Esophagus squamous epithelium (tissue), 5 donors: Measurements from ENCODE around the gene CIBAR2. TPM values are rescaled to one million over a fixed set of nuclear protein-coding genes. Genes with fewer than 3 reads are reported as not detected.
"Not testable (repeated sequence)": the region's sequence is repeated elsewhere in the genome, so short reads cannot be mapped to it uniquely, and the experiment has no call there.

ENCODE experiments used
- DNase-seq: peaks from one replicate; lab custom pipeline; 2025; lab: John Stamatoyannopoulos, UW
- H3K27ac ChIP-seq, 4 donors: fragments of 200-600 bp; sonication (generic); one replicate each; pipeline ENCODE4 v1.5.1; 2016 to 2019; ENCODE audit warnings: mild to moderate bottlenecking in 1 of 4
- H3K27me3 ChIP-seq, 4 donors: fragments of 200-600 bp; sonication (generic); 1 replicate in 3 of 4; 2 replicates in 1 of 4; pipeline versions ENCODE4 v1.5.1 to v1.6.0; 2017 to 2021; ENCODE audit warnings: antibody characterized with exemption in 1 of 4
- H3K36me3 ChIP-seq, 3 donors: fragments of 200-600 bp; sonication (generic); one replicate each; pipeline ENCODE4 v1.5.1; 2016 to 2019
- H3K4me1 ChIP-seq, 3 donors: fragments of 200-600 bp; sonication (generic); one replicate each; pipeline ENCODE4 v1.5.1; 2017 to 2019
- H3K4me3 ChIP-seq, 4 donors: fragments of 200-600 bp; sonication (generic); 1 replicate in 3 of 4; 2 replicates in 1 of 4; pipeline ENCODE4 v1.5.1; 2016 to 2019; ENCODE audit warnings: mild to moderate bottlenecking in 2 of 4, moderate library complexity in 1 of 4
- H3K9me3 ChIP-seq, 3 donors: fragments of 200-600 bp; sonication (generic); one replicate each; pipeline ENCODE4 v1.5.1; 2016 to 2019
- CTCF ChIP-seq, 6 experiments: fragments of 450-650 bp in 4 of 6; fragments of 200-600 bp in 2 of 6; sonication (generic) in 2 of 6; IDR thresholded peaks; one replicate each; pipeline ENCODE4 v1.5.1; 2016 to 2019; ENCODE audit warnings: antibody characterized with exemption in 6 of 6, mild to moderate bottlenecking in 4 of 6, moderate library complexity in 4 of 6
- POLR2A ChIP-seq, 4 donors: fragments of 450-650 bp; IDR thresholded peaks; one replicate each; pipeline ENCODE4 v1.6.1; 2017; ENCODE audit warnings: antibody characterized with exemption in 4 of 4, mild to moderate bottlenecking in 4 of 4, moderate library complexity in 3 of 4
- WGBS, 2 donors: methylation state at CpG; one replicate each; pipeline ENCODE4 v1.1.5; 2018; 5-methylcytosine and 5-hydroxymethylcytosine counted together
- intact Hi-C: fragments of 100-400 bp; cut with DNase I; formaldehyde crosslinking; loops from one replicate; pipeline ENCODE4 v1.15.0; 2022
- total RNA-seq, 4 donors: library from RNA; depleted of rRNA; stranded (reverse); fragments of >200 nt; gene quantifications; one replicate each; pipeline ENCODE4 v1.1.0, GENCODE V29; 2016
- donor health status: DM: yes; HTN: yes; CAD: no.

CIBAR2 gene
- total RNA-seq, 4 donors from 2014 or later: not detected

- 67 to 82% methylated on average over 10 to 14 of the region's 16 CpGs for WGBS, 2 donors
- Histone ChIP-seq H3K9me3 (no peaks in the 10 kb centered on the region), H3K36me3 (no peaks in the 10 kb centered on the region), H3K4me3 (no peak overlapping the region), H3K4me1 (peaks cover 14 to 57% (median 30%) of the 10 kb centered on the region in 3 donors), H3K27me3 (peaks cover 0 to 17% (median 0%) of the 10 kb centered on the region in 4 donors), H3K27ac (peak overlapping the region in 1 of 4 donors; percentile 18)
- TF ChIP-seq CTCF (IDR thresholded peaks at IDR 0.05): no peak
- TF ChIP-seq POLR2A (IDR thresholded peaks at IDR 0.05): no peak
- DNase-seq: no peak
- intact Hi-C loops: no loop called here
Measured at GRCh38 chr16:85125570-85126393, 13.5 kb upstream of the CIBAR2 start.

GRCh38 chr16:85124636-85125346, 12.5 kb upstream of the CIBAR2 start:
- peaks cover 0 to 17% (median 0%) of the 10 kb centered on the region in 4 donors for H3K27me3 ChIP-seq
- peaks cover 8 to 47% (median 21%) of the 10 kb centered on the region in 3 donors for H3K4me1 ChIP-seq
- WGBS, 2 donors: 85 to 86% methylated on average over 10 to 11 of the region's 11 CpGs
- H3K27ac ChIP-seq: peak overlapping the region in 2 of 4 donors; percentile 71
- TF ChIP-seq CTCF (IDR thresholded peaks at IDR 0.05): no peak
- TF ChIP-seq POLR2A (IDR thresholded peaks at IDR 0.05): no peak
- no peak for DNase-seq
- H3K36me3 ChIP-seq: no peaks in the 10 kb centered on the region
- H3K9me3 ChIP-seq: no peaks in the 10 kb centered on the region
- H3K4me3 ChIP-seq: no peak overlapping the region
- intact Hi-C loops: no loop called here

GRCh38 chr16:85123891-85124635, 11.8 kb upstream of the CIBAR2 start:
- TF ChIP-seq POLR2A (IDR thresholded peaks at IDR 0.05) (no peak), CTCF (IDR thresholded peaks at IDR 0.05) (no peak)
- Histone ChIP-seq H3K4me3 (no peak overlapping the region), H3K4me1 (peaks cover 8 to 39% (median 18%) of the 10 kb centered on the region in 3 donors), H3K27me3 (peaks cover 0 to 17% (median 0%) of the 10 kb centered on the region in 4 donors), H3K36me3 (no peaks in the 10 kb centered on the region), H3K27ac (peak overlapping the region; percentile 34 to 71 (median 55)), H3K9me3 (no peaks in the 10 kb centered on the region)
- 39 to 56% methylated on average over 6 to 8 of the region's 34 CpGs for WGBS, 2 donors
- DNase-seq: no peak
- intact Hi-C loops: no loop called here

GRCh38 chr16:85123441-85123840, 11.2 kb upstream of the CIBAR2 start:
- H3K9me3 ChIP-seq, H3K4me3 ChIP-seq, DNase-seq, intact Hi-C loops, H3K36me3 ChIP-seq: not testable (repeated sequence)
- Histone ChIP-seq H3K27me3 (peaks cover 0 to 17% (median 0%) of the 10 kb centered on the region in 4 donors), H3K4me1 (peaks cover 8 to 38% (median 18%) of the 10 kb centered on the region in 3 donors), H3K27ac (peak overlapping the region in 3 of 4 donors; percentile 39 to 71 (median 71))
- WGBS, 2 donors: 85 to 97% methylated on average over 6 of the region's 6 CpGs

- 67 to 82% methylated on average over 1 to 4 of the region's 4 CpGs for WGBS, 2 donors
Measured at GRCh38 chr16:85120006-85120340, 7.7 kb upstream of the CIBAR2 start.

More at GRCh38 chr16:85120006-85120340, 7.7 kb upstream of the CIBAR2 start:
- no peak for TF ChIP-seq CTCF (IDR thresholded peaks at IDR 0.05)
- no peak for TF ChIP-seq POLR2A (IDR thresholded peaks at IDR 0.05)
- Histone ChIP-seq H3K4me1 (peaks cover 0 to 21% (median 9%) of the 10 kb centered on the region in 3 donors), H3K9me3 (no peaks in the 10 kb centered on the region), H3K27me3 (peaks cover 0 to 13% (median 0%) of the 10 kb centered on the region in 4 donors), H3K36me3 (no peaks in the 10 kb centered on the region), H3K4me3 (no peak overlapping the region), H3K27ac (no peak overlapping the region)
- DNase-seq: no peak
- intact Hi-C loops: no loop called here
